Stimulated activated CD8-positive, alpha-beta memory T cell treated with anti-CD3 and anti-CD28 coated beads, Interleukin-7, amount 100 ng/mL, for 1 hour (primary cell): ENCODE results near the gene ZFP62.
A peak's percentile ranks its signal among the peaks of the same experiment; 100 is the strongest.

ENCODE experiments used
- DNase-seq, 2 donors: peaks; one replicate each; pipeline ENCODE4 v3.0.0-alpha.2; 2020; ENCODE audit warnings: low read depth in 2 of 2

The ZFP62 gene

DNA sequence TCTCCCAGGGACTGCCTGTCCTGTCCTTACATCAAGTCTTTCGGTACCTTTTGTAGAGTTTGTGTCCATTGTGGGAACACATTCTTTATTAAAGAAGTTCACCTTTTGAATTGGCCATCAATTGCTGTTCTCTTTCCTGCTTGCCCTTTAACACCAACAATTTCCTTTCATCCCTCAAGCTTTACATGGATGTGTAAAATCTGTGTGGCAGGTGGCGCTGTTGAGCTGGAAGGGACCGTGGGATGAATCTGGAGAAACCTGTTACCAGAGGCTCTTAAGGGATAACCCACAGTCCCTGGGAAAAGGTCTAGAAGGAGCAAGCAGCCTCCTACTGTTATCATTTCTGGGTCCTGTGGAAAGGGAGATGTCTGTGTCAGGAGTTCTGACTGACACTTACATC lies 7.9 kb upstream of the ZFP62 start:
- peak in 1 of 2 donors; percentile 35 for DNase-seq

DNA sequence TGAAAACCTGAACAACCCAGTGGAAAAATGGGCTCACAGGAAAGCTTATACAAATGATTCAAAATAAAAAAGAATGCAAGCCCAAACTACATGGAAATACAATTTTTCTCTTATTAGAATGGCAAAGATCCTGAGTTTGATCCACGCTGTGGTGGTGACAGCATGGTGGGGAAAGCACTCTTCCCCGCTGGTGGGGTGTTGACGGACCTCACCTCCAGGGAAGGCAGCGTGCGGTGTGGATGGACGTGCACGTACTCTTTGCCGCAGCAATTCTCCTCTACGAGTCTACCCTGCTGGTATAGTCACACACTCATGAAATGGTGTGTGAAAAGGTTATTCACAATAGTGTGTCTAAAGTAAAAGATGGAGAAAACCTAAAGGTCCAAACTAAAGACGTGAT lies 5.9 kb upstream of the ZFP62 start:
- DNase-seq, result no peak

DNA sequence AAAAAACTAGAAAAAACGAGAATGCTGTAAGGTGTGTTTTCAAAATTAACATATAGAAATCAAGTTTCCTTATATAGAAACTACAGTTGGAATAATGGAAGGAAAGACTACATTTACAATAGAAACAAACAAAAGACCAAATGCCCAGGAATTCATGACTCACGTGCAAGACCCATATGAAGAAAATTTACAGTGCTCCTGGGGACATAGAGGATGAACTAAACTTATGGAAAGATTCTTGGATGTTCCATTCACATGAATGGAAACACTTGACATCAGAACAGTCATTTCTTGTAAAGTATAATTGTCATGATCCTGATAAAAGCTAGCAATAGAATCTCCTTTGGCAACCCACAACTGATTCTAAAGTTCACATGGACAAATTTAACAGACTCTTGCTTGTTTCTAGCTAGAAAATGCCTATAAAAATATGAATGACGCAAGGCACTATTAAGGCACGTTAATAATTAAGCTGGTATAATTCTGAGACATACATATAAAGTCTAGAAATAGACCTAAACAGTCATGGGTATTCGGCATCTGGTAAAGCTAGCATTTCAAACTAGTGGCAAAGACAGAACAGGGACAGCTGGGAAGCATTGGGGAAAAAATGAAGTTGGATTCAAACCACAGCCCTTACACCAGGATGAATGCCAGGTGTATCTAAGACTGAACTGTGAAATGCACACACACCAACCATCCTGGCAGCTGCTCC lies 5.1 kb upstream of the ZFP62 start:
- no peak for DNase-seq

DNA sequence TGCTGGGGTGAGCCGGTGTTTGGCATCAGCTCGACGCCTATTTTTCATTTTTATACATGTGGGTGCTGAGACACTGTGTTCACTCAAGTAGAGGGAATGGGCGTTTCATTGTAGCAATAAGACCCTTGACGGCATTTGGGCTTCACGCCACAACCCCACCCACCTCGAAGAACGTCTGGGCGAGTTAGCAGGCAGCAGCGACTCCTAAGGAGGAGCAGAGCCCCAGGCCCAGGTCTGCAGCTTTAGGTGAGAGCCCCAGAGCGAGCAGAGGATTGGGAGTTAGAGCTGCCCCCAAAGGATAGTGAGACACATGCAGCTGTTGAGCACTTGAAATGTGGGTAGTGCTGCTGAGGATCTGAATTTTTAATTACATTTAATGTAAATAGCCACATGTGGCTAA lies 1.6 kb upstream of the ZFP62 start:
- DNase-seq, result no peak

DNA sequence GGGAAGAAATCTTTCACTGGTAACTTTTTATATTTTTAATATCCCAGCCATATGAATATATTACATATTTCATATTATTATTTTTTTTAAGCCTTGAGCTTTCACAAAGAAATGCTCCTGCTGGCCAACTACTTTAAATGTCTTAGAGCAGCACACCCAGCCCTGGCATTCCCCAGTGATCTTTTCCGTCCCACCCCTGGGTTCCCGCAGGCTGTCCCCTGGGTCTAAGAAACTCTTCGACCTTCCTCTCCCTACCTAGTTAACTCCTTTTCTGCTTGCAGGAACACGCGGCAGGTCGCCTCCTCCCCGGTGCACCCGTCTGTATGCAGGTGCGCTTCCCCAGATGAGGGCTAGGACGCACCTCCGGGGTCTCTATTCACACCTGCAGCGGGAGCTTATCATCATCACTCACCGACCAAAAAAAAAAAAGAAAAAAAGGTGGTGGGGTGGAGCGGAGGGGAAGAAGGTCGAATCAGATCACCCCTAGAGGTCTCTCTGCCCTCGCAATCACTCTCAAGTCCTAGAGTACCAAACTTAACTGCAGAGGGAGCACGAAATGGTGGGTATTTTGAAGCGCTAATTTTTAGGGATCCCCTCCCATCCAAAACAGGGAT lies 696 bp downstream of the ZFP62 start:
- DNase-seq, result no peak

DNA sequence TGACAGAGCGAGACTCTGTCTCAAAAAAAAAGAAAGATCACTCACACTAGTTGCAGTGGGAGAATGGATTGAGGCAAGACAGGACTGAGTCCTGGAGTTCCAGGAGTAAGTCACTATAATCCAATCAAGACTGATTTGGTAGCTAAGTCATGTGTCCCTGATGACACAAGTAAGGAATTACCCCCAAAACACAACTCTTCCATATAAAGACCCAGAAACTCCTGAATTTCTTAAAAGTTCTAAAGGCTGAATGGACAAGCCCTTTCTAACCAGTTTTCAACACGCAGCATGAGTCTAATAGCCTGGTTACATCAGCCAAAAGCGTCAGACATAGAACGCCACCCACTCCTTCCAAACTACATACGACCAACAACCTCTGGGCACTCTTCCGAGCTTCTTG lies 2.5 kb downstream of the ZFP62 start:
- no peak for DNase-seq

DNA sequence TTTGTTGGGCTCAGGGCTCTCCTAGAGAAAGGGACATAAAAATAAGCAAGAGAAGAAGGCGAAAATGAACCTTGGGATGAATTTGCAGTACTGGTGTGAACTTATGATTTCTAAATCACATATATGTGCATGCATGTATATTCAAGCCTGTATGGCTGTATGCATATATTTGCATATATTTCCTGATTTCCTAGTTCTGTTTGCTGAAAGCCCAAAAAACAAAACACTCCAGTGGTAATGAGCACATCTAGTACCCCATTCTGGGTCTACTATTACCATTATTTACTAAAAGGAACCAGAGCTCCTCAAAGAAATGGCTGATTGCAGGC lies 7.3 kb downstream of the ZFP62 start:
- DNase-seq, result no peak

DNA sequence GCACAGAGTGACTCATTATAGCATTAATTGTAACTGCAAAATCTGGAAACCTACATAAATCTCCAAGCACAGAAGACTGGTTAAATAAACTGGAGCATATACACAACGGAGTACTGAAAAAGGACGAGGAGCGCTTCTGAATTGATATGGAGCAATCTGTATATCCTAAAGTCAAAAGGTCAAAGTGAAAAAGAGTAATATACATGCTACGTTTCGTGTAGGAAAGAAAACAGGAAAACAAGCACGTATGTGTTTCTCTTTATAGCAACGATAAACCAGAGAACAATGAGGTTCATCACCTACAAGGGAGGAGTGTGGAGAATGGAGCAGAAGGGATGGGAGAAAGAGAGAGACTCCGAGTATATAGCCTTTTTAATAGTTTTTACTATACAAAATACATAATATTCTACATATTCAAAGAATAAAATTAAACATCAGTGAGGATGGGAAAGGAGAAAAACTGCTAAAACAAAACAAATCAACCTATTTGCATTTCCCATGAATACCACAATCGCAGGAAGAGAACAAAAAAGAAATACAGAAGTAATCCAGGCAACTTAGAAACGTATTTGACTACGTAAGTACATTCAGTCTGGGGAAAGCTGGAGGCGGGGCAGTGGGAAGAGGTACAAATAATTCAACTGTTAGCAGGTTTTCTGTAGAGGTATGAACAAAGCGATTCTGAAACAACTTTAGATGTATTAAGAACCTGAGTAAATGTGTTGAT lies 7.8 kb downstream of the ZFP62 start:
- DNase-seq, result no peak

DNA sequence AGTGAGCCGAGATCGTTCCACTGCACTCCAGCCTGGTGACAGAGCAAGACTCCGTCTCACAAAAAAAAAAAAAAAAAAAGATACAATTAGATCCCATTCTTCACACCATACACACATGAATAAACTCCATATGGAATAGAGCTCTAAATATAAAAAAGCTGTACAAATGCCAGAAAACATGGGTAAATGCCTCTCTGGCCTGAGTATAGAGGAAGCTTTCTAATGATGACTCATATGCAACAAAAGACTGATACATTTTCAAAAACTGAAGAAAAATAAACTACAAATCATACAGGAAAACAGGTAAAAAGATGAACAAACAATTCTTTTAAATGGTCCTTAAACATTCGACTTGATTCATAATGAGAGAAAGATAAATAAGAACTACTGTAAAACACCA lies 8.6 kb downstream of the ZFP62 start:
- no peak for DNase-seq

DNA sequence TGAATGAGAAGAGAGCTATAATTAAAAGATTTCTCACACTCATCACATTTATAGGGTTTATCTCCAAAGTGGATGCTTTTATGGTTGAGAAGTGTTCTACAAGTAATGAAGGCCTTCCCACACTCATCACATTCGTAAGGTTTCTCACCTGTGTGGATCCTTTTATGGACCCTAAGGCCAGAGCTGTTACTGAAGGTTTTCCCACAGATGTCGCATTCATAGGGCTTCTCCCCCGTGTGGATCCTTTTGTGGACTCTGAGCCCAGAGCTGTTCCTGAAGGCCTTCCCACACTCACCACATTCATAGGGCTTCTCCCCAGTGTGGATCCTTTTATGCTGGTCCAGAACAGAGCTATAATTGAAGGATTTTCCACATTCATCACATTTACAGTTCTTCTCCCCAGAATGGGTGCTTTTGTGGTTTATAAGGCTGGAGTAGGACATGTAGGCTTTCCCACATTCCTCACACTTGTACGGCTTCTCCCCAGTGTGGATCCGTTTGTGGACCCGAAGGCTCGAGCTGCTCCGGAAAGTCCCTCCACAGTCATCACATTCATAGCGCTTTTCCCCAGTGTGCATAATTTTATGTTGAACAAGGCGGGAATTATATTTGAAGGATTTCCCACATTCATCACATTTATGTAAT lies 10.5 kb downstream of the ZFP62 start:
- no peak for DNase-seq

DNA sequence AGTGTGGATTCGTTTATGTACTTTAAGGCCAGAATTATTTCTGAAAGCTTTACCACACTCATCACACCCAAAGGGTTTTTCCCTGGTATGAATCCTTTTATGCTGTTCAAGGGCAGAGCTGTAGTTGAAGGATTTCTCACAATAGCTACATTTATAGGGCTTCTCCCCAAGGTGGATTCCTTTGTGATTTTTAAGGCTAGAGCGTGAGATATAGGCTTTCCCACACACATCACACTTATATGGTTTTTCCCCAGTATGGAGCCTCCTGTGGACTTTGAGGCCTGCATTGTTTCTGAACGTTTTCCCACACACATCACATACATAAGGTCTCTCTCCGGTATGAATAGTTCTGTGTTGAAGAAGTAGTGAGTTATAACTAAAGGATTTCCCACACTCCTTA lies 11.2 kb downstream of the ZFP62 start:
- no peak for DNase-seq

DNA sequence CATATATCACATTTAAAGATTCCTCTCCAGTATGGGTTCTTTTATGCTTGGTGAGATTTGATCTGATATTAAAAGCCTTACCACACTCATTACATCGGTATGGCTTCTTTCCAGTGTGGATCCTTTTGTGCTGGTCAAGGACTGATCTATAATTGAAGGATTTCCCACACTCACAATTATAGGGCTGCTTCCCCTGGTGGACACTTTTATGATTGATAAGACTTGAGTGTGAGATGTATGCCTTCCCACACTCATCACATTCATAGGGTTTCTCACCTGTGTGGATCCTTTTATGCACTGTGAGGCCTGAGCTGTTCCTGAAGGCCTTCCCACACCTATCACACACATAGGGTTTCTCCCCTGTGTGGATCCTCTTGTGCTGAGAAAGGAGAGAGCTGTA lies 12.2 kb downstream of the ZFP62 start:
- DNase-seq, result no peak

DNA sequence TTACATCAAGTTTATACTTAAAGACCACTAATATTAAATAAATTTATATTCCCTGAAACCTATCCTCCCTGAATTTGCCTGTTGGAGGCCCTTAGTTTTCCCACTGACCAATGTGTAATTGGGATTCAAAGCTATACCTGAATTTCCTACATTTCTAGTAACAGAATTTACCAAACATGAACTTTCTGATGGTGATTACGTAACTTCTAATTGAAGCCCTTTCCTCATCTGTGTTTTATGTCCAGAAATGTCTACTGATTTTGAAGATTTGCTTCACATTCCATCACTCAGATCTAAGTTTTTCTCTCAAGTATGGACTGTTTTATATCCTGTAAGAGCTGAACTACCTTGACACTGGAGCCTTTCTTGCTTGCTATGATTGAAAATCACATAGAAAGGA lies 12.8 kb downstream of the ZFP62 start:
- DNase-seq, result no peak

DNA sequence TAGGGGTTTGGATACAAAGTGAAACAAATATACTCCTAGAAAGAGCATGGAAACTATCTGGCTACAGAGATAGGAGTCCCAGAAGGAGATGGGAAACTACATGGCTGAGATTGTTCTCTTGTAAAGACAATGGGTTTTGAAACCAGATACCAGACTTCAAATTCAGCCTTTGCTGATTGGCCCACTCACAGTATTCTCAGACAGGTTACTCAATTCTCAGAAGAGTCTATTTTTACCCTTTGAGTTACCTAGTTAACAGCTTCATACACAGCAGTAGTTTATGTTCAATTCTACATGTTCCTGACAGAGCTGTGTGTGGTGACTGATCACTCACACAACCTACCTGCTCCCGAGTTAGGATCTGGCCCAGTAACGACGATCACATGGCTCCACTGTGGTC lies 14.1 kb downstream of the ZFP62 start:
- DNase-seq, result no peak

DNA sequence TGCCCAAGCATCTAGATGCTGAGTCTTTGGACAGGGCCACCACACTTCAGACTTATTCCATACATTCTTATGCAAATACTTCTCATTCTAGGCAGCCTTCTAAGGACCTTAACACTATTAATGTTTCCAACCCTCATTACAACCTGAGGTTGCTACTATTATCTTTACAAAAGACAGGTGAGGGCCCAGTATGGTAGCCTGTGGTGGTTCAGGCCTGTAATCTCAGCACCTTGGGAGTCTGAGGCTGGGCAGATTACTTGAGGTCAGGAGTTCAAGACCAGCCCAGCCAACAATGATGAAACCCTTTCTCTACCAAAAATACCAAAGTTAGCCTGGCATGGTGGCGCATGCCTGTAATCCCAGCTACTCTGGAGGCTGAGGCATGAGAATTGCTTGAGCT lies 16.2 kb downstream of the ZFP62 start:
- DNase-seq, result no peak

DNA sequence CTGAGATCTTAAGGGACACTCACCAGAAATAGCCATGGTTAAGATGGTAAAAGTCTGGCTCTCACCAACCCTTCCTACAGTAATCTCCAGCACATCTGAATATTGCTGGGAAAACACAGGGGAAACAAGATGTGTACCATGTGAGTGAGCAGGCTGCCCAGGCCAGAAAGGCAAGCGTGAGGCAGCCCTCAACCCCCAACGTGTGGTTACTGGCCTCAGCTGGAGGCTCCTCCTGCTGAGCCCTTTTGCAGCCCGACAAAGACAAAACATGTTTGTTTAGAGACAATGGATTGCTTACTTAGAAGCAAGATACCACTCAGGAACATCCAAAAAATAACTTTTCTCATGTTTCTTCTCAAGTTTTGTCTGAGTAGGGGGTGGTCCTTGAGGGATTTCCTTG lies 16.6 kb downstream of the ZFP62 start:
- no peak for DNase-seq

DNA sequence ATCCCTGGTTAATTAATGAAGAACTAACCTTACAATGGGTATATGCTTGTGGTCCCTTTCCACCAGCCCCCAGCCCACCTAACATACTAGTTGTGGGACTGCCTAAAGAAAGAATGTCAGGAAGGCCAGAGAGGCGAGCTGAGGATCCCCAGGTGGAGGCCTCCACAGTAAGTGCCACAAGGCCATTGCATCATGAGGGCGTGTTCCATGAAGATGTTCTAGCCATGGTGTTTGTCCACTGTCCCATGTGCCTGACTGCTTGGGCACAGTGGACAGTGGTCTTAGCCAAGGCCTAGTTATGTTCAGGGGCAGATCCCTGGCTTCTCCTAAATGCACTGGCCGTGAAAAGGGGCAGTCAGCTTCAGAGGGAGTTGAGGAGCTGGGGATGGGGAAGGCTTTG lies 21.1 kb downstream of the ZFP62 start:
- no peak for DNase-seq

DNA sequence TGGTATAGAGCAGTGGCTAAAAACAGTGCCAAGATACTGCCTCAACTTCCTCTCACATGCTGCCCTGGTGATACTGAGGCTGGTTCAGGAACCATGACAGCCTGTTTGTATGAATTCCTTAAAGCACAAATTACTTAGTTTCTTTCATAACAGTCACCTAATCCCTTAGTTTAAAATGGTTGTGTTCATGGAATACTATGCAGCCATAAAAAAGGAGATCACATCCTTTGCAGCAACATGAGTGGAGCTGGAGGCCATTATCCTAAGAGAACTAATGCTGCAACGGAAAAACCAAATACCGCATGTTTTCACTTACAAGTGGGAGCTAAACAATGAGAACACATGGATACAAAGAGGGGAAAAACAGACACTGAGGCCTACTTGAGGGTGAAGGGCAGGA lies 21.8 kb downstream of the ZFP62 start:
- no peak for DNase-seq

DNA sequence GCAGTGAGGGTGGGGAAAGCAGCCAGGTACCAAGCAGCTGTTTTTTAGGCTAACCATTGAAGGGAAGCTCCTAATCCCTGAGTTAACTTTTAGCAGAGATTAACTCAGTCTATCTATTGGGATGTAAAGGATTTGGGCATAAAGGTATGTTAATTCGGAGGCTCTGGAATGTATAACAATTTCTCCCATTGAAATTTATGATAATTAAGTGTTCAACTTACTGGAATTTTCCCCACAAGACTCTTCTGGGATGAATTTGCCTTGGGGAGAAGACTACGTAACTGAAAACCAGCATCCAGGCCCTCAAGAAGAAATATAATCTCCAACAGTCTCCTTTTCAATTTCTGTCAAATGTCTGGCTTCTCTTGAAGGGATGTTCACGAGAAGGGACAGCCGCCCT lies 23.6 kb downstream of the ZFP62 start:
- no peak for DNase-seq

DNA sequence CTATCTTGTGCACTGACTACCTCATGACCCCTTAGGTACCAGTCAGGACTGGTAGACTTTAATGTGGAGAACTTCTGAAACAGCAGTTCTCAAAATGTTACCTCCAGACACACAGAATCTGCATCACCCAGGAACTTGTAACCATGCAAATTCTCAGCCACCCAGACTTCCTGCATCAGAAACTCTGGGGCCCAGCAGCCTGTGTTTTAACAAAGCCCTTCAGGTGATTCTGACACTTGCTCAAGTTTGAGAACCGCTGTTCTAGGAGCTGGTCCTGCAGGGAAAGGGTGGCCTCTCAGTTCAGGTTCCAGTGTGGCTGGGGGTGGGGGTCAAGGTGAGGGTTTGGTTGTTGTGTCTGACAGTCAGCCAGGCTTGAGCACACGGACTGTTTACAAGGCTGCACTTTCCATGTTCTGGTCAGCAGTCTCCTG lies 28.4 kb downstream of the ZFP62 start:
- no peak for DNase-seq

DNA sequence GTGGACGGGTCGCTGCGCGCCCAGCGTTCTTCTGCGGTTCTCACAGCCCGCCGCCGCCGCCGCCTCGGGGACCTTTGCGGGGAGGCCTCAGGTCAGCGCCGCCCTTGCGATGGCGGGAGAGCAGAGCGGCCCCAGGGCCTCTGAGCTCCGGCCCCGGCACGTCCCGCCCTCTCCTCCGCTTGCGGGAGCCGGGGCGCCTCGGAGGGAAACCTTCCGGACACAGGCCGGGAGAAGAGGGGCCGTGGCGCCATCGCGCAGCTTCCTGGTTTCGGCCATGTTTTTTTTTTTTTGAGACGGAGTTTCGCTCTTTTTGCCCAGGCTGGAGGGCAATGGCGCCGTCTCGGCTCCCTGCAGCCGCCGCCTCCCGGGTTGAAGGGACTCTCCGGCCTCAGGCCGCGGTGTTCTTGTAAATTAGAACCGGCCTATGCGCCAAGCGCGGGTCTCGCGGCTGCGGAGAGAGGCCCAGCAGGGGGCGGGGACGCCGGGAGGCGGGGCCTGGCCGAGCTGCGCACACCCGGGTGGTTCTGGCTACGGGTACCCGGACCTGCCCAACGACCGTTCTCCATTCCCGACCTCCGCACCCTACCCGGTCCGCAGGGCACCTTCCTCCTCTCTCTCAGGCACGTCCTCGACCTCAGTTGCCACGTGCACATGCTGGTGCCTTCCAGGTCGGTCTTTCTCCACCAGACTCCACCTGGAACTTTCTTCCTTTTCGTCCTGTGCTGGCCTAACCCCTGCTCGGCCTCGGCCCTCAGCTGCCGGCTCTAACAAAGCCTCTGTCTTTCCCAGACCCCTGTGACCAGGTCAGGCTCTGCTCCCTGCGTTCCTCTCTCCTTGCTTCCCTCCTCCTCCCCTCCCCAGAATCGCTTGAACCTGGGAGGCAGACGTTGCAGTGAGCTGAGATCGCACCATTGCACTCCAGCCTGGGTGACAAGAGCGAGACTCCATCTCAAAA lies 29.7 kb downstream of the ZFP62 start:
- DNase-seq, result peak; percentile 54 to 62
